Astrocyte of the spinal cord (primary cell): ENCODE results near the gene SLC22A4.

ENCODE experiments used
- DNase-seq: peaks from one replicate; pipeline ENCODE4 v3.0.0; 2011; ENCODE audit warnings: low read depth, low spot score
- H3K4me3 ChIP-seq: 2 replicates; pipeline ENCODE4 v1.5.1; 2011; ENCODE audit warnings: low read depth, mild to moderate bottlenecking, low read length, moderate library complexity
- in situ Hi-C: cut with HindIII; loops from 2 replicates; pipeline ENCODE4 v1.10.0; 2017; ENCODE audit warnings: low sequenced_read_pairs
- TF ChIP-seq, protein P1 (sequence below): IDR thresholded peaks from 2 replicates; pipeline ENCODE4 v1.5.1; 2012; ENCODE audit warnings: low read depth, mild to moderate bottlenecking, low read length, inconsistent platforms

Gene SLC22A4

DNA sequence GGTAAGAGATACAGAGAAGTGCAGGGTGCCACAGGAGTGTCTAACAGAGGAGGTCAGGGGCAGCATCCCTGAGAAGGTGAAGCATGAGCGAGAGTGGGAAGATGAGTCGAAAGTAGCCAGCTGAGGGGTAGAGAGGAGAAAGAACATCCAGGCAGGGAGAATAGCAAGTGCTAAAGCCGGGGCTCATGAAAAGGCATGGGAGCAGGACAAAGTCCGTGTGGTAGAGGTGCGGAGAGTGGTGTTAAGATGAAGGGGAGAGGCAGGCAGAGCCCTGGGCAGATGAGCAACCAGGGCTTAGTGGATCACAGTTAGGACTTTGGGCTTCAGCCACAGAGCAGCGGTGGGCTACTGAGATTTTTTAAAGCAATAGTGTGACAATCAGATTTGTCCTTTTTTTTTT lies 85.9 kb downstream of the SLC22A4 start:
- H3K4me3 ChIP-seq, result no peak overlapping the region
- DNase-seq, result no peak
- TF ChIP-seq, protein P1, sequence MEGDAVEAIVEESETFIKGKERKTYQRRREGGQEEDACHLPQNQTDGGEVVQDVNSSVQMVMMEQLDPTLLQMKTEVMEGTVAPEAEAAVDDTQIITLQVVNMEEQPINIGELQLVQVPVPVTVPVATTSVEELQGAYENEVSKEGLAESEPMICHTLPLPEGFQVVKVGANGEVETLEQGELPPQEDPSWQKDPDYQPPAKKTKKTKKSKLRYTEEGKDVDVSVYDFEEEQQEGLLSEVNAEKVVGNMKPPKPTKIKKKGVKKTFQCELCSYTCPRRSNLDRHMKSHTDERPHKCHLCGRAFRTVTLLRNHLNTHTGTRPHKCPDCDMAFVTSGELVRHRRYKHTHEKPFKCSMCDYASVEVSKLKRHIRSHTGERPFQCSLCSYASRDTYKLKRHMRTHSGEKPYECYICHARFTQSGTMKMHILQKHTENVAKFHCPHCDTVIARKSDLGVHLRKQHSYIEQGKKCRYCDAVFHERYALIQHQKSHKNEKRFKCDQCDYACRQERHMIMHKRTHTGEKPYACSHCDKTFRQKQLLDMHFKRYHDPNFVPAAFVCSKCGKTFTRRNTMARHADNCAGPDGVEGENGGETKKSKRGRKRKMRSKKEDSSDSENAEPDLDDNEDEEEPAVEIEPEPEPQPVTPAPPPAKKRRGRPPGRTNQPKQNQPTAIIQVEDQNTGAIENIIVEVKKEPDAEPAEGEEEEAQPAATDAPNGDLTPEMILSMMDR, result no peak
- in situ Hi-C loops, result no loop called here

DNA sequence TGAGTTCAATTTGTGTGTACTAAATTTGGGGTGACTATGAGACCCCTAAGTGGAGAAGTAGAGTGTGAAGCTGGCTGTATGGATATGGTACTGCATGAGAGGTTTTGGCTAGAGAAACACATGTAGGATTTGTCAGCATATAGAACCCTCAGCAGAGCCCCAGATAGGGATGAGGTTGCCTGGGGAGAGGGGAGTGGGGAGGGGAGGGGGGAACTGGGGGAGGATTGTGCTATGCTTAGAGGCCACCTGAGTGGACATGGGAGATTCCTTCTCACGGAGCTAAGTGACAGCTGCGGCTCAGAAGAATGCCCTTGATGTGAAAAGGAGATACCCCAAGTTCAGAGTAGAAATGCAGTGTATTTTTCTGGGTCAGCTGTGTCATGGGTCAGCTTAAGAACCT lies 86.5 kb downstream of the SLC22A4 start:
- H3K4me3 ChIP-seq, result no peak overlapping the region
- TF ChIP-seq, protein P1, result no peak
- no peak for DNase-seq
- in situ Hi-C loops, result no loop called here

DNA sequence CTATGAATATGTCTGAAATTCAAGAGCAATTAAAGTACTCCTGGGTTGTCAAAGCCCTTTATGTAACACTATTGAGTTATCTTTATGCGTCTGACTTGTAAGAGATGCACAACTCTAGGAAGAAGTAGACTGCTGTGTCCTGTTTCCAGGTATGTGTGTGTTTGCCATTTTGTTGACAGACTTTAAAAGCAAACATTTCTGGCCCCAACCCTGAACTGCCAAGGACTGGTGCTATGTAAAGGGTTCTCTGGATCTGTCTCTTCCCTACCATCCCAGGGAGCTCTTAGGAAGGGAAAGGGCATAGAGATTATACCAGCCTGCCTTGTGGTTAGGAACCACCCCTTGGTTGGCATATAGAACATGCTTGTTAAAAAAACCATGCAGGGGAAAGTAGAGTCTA lies 87.4 kb downstream of the SLC22A4 start:
- DNase-seq, result no peak
- H3K4me3 ChIP-seq, result no peak overlapping the region
- in situ Hi-C loops, result no loop called here
- TF ChIP-seq, protein P1, result no peak

DNA sequence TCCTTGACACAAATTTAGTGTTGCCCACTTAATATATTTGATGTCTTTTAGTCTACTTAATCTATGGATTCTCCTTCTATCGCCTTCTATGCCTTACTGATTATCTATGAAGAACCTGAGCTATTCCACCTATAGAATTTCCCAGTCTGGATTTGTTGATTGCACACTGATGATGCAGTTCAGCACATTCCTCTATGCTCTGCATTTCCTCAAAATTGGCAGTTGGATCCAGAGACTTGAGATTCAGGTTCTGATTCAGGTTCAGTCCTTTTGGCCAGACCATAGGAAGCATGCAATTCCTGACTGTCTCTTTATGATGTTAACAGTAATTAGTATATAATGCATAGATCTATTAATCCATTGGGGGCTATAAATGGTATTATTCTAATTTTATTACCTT lies 89.1 kb downstream of the SLC22A4 start:
- no peak for DNase-seq
- H3K4me3 ChIP-seq, result no peak overlapping the region
- TF ChIP-seq, protein P1, result no peak
- in situ Hi-C loops, result no loop called here

DNA sequence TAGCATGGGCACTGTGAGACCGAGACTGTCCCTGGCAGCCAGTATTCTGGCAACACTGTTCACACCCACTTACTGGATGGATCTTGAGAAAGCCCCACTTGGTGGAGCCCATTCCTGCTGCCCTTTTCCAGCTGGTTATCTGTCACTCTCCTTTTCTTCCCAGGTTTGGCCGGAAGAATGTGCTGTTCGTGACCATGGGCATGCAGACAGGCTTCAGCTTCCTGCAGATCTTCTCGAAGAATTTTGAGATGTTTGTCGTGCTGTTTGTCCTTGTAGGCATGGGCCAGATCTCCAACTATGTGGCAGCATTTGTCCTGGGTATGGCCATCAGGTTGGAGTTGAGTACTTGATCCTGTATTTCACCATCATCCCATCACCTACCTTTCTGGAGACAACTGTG lies 89.8 kb downstream of the SLC22A4 start:
- H3K4me3 ChIP-seq, result no peak overlapping the region
- DNase-seq, result no peak
- TF ChIP-seq, protein P1, result no peak
- in situ Hi-C loops, result no loop called here

DNA sequence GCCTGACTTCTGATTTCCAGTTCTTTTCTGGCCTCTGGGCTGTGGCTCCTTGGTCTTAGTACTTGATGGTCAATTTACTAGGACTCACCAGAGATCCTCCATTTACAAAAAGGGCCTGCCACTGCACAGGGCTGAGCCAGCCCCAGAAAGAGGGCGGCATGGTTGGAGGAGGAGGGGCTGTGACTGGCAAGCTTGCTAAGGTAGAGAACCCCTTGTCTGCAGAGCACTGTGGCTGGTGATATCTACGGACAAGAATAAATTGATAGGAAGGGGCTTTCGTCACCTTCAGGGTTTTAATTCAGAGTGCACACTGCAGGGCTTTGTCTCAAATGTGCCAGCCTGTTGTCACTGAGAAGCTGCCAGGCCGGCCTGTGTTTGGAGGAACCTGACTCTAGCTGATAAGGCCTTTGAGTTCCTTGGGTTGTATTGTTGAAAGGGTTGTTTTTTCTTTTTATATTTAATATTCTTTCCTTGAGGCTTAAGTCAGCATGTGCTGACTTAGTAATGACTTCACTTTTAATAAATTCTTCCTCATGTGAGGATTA lies 90.4 kb downstream of the SLC22A4 start:
- in situ Hi-C loops, result no loop called here
- TF ChIP-seq, protein P1, result no peak

More for the DNA sequence above, 90.4 kb downstream of the SLC22A4 start:
- no peak overlapping the region for H3K4me3 ChIP-seq
- DNase-seq, result no peak
